Measurements from ENCODE around the gene BICD2. TPM values are rescaled to one million over a fixed set of nuclear protein-coding genes. Genes with fewer than 3 reads are reported as not detected.

Gene BICD2
- polyA plus RNA-seq, 1 donor from 2014 or later: 22.4 TPM

- no peaks in the 10 kb centered on the region for H3K79me2 ChIP-seq (replicated peaks; ENCODE audit: insufficient read depth, low read length)
- no peak overlapping the region for H3K9ac ChIP-seq (ENCODE audit: low read length)
- H3K4me2 ChIP-seq (ENCODE audit: low read length): no peak overlapping the region
- no peaks in the 10 kb centered on the region for H3K9me2 ChIP-seq (ENCODE audit: insufficient read depth, low read length)
- no peak overlapping the region for H3K27ac ChIP-seq (ENCODE audit: low read length)
- H3K9me3 ChIP-seq (ENCODE audit: low read length): no peaks in the 10 kb centered on the region
- H4K20me1 ChIP-seq (ENCODE audit: insufficient read depth): no peaks in the 10 kb centered on the region
- H2AFZ ChIP-seq (ENCODE audit: low read depth, low read length): no peak overlapping the region
- no peak for TF ChIP-seq POLR2AphosphoS5 (IDR thresholded peaks at IDR 0.05)
- no peak for TF ChIP-seq REST (IDR thresholded peaks at IDR 0.05; ENCODE audit: borderline replicate concordance)
- TF ChIP-seq MXI1 (conservative IDR thresholded peaks at IDR 0.05; ENCODE audit: poor library complexity, severe bottlenecking): no peak
- TF ChIP-seq EP300 (conservative IDR thresholded peaks at IDR 0.05; ENCODE audit: poor library complexity, severe bottlenecking): no peak
- TF ChIP-seq, protein P1, sequence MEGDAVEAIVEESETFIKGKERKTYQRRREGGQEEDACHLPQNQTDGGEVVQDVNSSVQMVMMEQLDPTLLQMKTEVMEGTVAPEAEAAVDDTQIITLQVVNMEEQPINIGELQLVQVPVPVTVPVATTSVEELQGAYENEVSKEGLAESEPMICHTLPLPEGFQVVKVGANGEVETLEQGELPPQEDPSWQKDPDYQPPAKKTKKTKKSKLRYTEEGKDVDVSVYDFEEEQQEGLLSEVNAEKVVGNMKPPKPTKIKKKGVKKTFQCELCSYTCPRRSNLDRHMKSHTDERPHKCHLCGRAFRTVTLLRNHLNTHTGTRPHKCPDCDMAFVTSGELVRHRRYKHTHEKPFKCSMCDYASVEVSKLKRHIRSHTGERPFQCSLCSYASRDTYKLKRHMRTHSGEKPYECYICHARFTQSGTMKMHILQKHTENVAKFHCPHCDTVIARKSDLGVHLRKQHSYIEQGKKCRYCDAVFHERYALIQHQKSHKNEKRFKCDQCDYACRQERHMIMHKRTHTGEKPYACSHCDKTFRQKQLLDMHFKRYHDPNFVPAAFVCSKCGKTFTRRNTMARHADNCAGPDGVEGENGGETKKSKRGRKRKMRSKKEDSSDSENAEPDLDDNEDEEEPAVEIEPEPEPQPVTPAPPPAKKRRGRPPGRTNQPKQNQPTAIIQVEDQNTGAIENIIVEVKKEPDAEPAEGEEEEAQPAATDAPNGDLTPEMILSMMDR (IDR thresholded peaks at IDR 0.05; ENCODE audit: poor library complexity, severe bottlenecking): no peak
- TF ChIP-seq TAF1 (IDR thresholded peaks at IDR 0.05; ENCODE audit: low read depth): no peak
- no peak for TF ChIP-seq RAD21 (conservative IDR thresholded peaks at IDR 0.05)
- no peak for TF ChIP-seq EZH2 (IDR thresholded peaks at IDR 0.05; ENCODE audit: borderline replicate concordance, insufficient read depth, low read length, poor library complexity, severe bottlenecking)
- no peak for TF ChIP-seq SMC3 (conservative IDR thresholded peaks at IDR 0.05; ENCODE audit: poor library complexity)
- no peaks in the 10 kb centered on the region for H3K27me3 ChIP-seq (ENCODE audit: insufficient read depth, low read depth, low read length)
- H3K4me3 ChIP-seq (ENCODE audit: low read length): no peak overlapping the region
- H3F3A ChIP-seq (ENCODE audit: insufficient read depth, low read length, poor library complexity, severe bottlenecking): no peaks in the 10 kb centered on the region
- no peaks in the 10 kb centered on the region for H3K36me3 ChIP-seq (ENCODE audit: insufficient read depth, low read length)
Measured at GRCh38 chr9:92721548-92721947, 43.1 kb downstream of the BICD2 start.

- TF ChIP-seq EP300 (conservative IDR thresholded peaks at IDR 0.05; ENCODE audit: poor library complexity, severe bottlenecking) (no peak), SMC3 (conservative IDR thresholded peaks at IDR 0.05; ENCODE audit: poor library complexity) (no peak), MXI1 (conservative IDR thresholded peaks at IDR 0.05; ENCODE audit: poor library complexity, severe bottlenecking) (no peak), RAD21 (conservative IDR thresholded peaks at IDR 0.05) (no peak), TAF1 (IDR thresholded peaks at IDR 0.05; ENCODE audit: low read depth) (no peak)
- H3K79me2 ChIP-seq (replicated peaks; ENCODE audit: insufficient read depth, low read length): no peaks in the 10 kb centered on the region
- no peaks in the 10 kb centered on the region for H4K20me1 ChIP-seq (ENCODE audit: insufficient read depth)
- no peak overlapping the region for H2AFZ ChIP-seq (ENCODE audit: low read depth, low read length)
- H3K9me2 ChIP-seq (ENCODE audit: insufficient read depth, low read length): no peaks in the 10 kb centered on the region
- no peak overlapping the region for H3K4me3 ChIP-seq (ENCODE audit: low read length)
- H3F3A ChIP-seq (ENCODE audit: insufficient read depth, low read length, poor library complexity, severe bottlenecking): no peaks in the 10 kb centered on the region
- no peak overlapping the region for H3K4me2 ChIP-seq (ENCODE audit: low read length)
- no peak overlapping the region for H3K27ac ChIP-seq (ENCODE audit: low read length)
- H3K36me3 ChIP-seq (ENCODE audit: insufficient read depth, low read length): no peaks in the 10 kb centered on the region
- H3K9ac ChIP-seq (ENCODE audit: low read length): no peak overlapping the region
- H3K27me3 ChIP-seq (ENCODE audit: insufficient read depth, low read depth, low read length): no peaks in the 10 kb centered on the region
- no peaks in the 10 kb centered on the region for H3K9me3 ChIP-seq (ENCODE audit: low read length)
Measured at GRCh38 chr9:92720807-92721535, 43.7 kb downstream of the BICD2 start.

All from neural cell (in vitro differentiated cells).